GM20431 (cell line): ENCODE measurements around the gene DNAH5.

Experiments
- in situ Hi-C: fragments of 300-500 bp; cut with MseI, MboI; formaldehyde crosslinking; loops from one replicate; pipeline ENCODE4 v1.15.0; 2020; ENCODE audit warnings: low sequenced_read_pairs; ENCODE audit not compliant: unreplicated experiment

DNAH5 gene

GRCh38 chr5:13649656-13650055 is 294.8 kb downstream of the DNAH5 start:
- in situ Hi-C loops: no loop called here

GRCh38 chr5:13648822-13649221 is 295.7 kb downstream of the DNAH5 start:
- in situ Hi-C loops: no loop called here

- in situ Hi-C loops: no loop called here
Observed at GRCh38 chr5:13643734-13644133, 300.8 kb downstream of the DNAH5 start.

GRCh38 chr5:13643196-13643595 is 301.3 kb downstream of the DNAH5 start:
- in situ Hi-C loops: no loop called here
